ENCODE results near the gene MKS1. TPM values are rescaled to one million over a fixed set of nuclear protein-coding genes. Genes with fewer than 3 reads are reported as not detected.

The MKS1 gene
- total and polyA plus RNA-seq, 5 donors from 2014 or later, result 6.2 to 13.4 (median 10.9) TPM

- H3K36me3 Mint-ChIP-seq, result no peaks in the 10 kb centered on the region
- no peak for DNase-seq
- no peaks in the 10 kb centered on the region for H3K9me3 Mint-ChIP-seq
Measured at GRCh38 chr17:58186591-58186990, 32.5 kb downstream of the MKS1 start.

GRCh38 chr17:58184986-58185761, 33.9 kb downstream of the MKS1 start:
- H3K4me1 Mint-ChIP-seq, result peaks cover 0 to 2% (median 0%) of the 10 kb centered on the region in 4 donors
- Histone ChIP-seq H3K4me3 (ENCODE audit: low read depth, low read length) (no peak overlapping the region), H3K27ac (ENCODE audit: insufficient read depth, low read length, poor library complexity, severe bottlenecking) (no peak overlapping the region), H3K4me1 (ENCODE audit: control insufficient read depth, insufficient read depth, low read length, poor library complexity, severe bottlenecking) (no peaks in the 10 kb centered on the region), H3K9me3 (ENCODE audit: control insufficient read depth in 2 of 2, low read length in 2 of 2) (no peaks in the 10 kb centered on the region), H3K27me3 (ENCODE audit: control insufficient read depth, insufficient read depth, low read length) (no peaks in the 10 kb centered on the region), H3K36me3 (ENCODE audit: control insufficient read depth, insufficient read depth, low read length) (no peaks in the 10 kb centered on the region)
- H3K27ac Mint-ChIP-seq, result no peak overlapping the region
- H3K4me3 Mint-ChIP-seq, result no peak overlapping the region
- H3K36me3 Mint-ChIP-seq, result no peaks in the 10 kb centered on the region
- peaks cover 12% of the 10 kb centered on the region for H3K27me3 Mint-ChIP-seq
- no peaks in the 10 kb centered on the region for H3K9me3 Mint-ChIP-seq
- no peak for DNase-seq
- ATAC-seq (ENCODE audit: low read depth in 2 of 2), result no peak

More at GRCh38 chr17:58186591-58186990, 32.5 kb downstream of the MKS1 start:
- no peaks in the 10 kb centered on the region for H3K9me3 ChIP-seq (ENCODE audit: control insufficient read depth in 2 of 2, low read length in 2 of 2)
- no peaks in the 10 kb centered on the region for H3K27me3 ChIP-seq (ENCODE audit: control insufficient read depth, insufficient read depth, low read length)
- H3K4me1 ChIP-seq (ENCODE audit: control insufficient read depth, insufficient read depth, low read length, poor library complexity, severe bottlenecking), result no peaks in the 10 kb centered on the region
- H3K36me3 ChIP-seq (ENCODE audit: control insufficient read depth, insufficient read depth, low read length), result no peaks in the 10 kb centered on the region
- Mint-ChIP-seq H3K4me1 (peaks cover 0 to 5% (median 0%) of the 10 kb centered on the region in 4 donors), H3K27ac (peak overlapping the region in 1 of 3 donors; percentile 38), H3K4me3 (no peak overlapping the region), H3K27me3 (peaks cover 12% of the 10 kb centered on the region)
- no peak overlapping the region for H3K4me3 ChIP-seq (ENCODE audit: low read depth, low read length)
- H3K27ac ChIP-seq (ENCODE audit: insufficient read depth, low read length, poor library complexity, severe bottlenecking), result no peak overlapping the region
- no peak for ATAC-seq (ENCODE audit: low read depth in 2 of 2)

- no peak overlapping the region for H3K4me3 Mint-ChIP-seq
- ATAC-seq (ENCODE audit: low read depth in 2 of 2), result no peak
- no peak for DNase-seq
Measured at GRCh38 chr17:58184308-58184985, 34.6 kb downstream of the MKS1 start.

GRCh38 chr17:58183514-58183913, 35.5 kb downstream of the MKS1 start:
- H3K4me3 Mint-ChIP-seq, result no peak overlapping the region
- no peaks in the 10 kb centered on the region for H3K4me1 ChIP-seq (ENCODE audit: control insufficient read depth, insufficient read depth, low read length, poor library complexity, severe bottlenecking)
- H3K27me3 Mint-ChIP-seq, result peaks cover 18% of the 10 kb centered on the region
- H3K9me3 ChIP-seq (ENCODE audit: control insufficient read depth in 2 of 2, low read length in 2 of 2), result no peaks in the 10 kb centered on the region
- no peaks in the 10 kb centered on the region for H3K27me3 ChIP-seq (ENCODE audit: control insufficient read depth, insufficient read depth, low read length)
- peaks cover 0 to 4% (median 1%) of the 10 kb centered on the region in 4 donors for H3K4me1 Mint-ChIP-seq
- H3K36me3 ChIP-seq (ENCODE audit: control insufficient read depth, insufficient read depth, low read length), result no peaks in the 10 kb centered on the region
- DNase-seq (no peak), ATAC-seq (ENCODE audit: low read depth in 2 of 2) (no peak)
- H3K27ac Mint-ChIP-seq, result no peak overlapping the region
- H3K9me3 Mint-ChIP-seq, result no peaks in the 10 kb centered on the region
- no peak overlapping the region for H3K4me3 ChIP-seq (ENCODE audit: low read depth, low read length)
- H3K27ac ChIP-seq (ENCODE audit: insufficient read depth, low read length, poor library complexity, severe bottlenecking), result no peak overlapping the region
- H3K36me3 Mint-ChIP-seq, result no peaks in the 10 kb centered on the region

More at GRCh38 chr17:58184308-58184985, 34.6 kb downstream of the MKS1 start:
- Histone ChIP-seq H3K27me3 (ENCODE audit: control insufficient read depth, insufficient read depth, low read length) (no peaks in the 10 kb centered on the region), H3K4me3 (ENCODE audit: low read depth, low read length) (no peak overlapping the region), H3K36me3 (ENCODE audit: control insufficient read depth, insufficient read depth, low read length) (no peaks in the 10 kb centered on the region), H3K9me3 (ENCODE audit: control insufficient read depth in 2 of 2, low read length in 2 of 2) (no peaks in the 10 kb centered on the region), H3K4me1 (ENCODE audit: control insufficient read depth, insufficient read depth, low read length, poor library complexity, severe bottlenecking) (no peaks in the 10 kb centered on the region), H3K27ac (ENCODE audit: insufficient read depth, low read length, poor library complexity, severe bottlenecking) (no peak overlapping the region)
- Mint-ChIP-seq H3K27me3 (peaks cover 15% of the 10 kb centered on the region), H3K9me3 (no peaks in the 10 kb centered on the region), H3K27ac (no peak overlapping the region), H3K36me3 (no peaks in the 10 kb centered on the region), H3K4me1 (peaks cover 0 to 3% (median 1%) of the 10 kb centered on the region in 4 donors)

GRCh38 chr17:58181796-58182195, 37.3 kb downstream of the MKS1 start:
- no peak for ATAC-seq (ENCODE audit: low read depth in 2 of 2)
- peaks cover 12% of the 10 kb centered on the region for H3K27me3 Mint-ChIP-seq
- DNase-seq, result no peak
- H3K4me1 ChIP-seq (ENCODE audit: control insufficient read depth, insufficient read depth, low read length, poor library complexity, severe bottlenecking), result no peaks in the 10 kb centered on the region
- H3K36me3 ChIP-seq (ENCODE audit: control insufficient read depth, insufficient read depth, low read length), result no peaks in the 10 kb centered on the region
- H3K36me3 Mint-ChIP-seq, result no peaks in the 10 kb centered on the region
- no peaks in the 10 kb centered on the region for H3K9me3 Mint-ChIP-seq
- H3K4me1 Mint-ChIP-seq, result peaks cover 0 to 4% (median 1%) of the 10 kb centered on the region in 4 donors
- no peak overlapping the region for H3K27ac ChIP-seq (ENCODE audit: insufficient read depth, low read length, poor library complexity, severe bottlenecking)
- no peaks in the 10 kb centered on the region for H3K9me3 ChIP-seq (ENCODE audit: control insufficient read depth in 2 of 2, low read length in 2 of 2)
- no peak overlapping the region for H3K4me3 Mint-ChIP-seq
- no peak overlapping the region for H3K4me3 ChIP-seq (ENCODE audit: low read depth, low read length)
- H3K27me3 ChIP-seq (ENCODE audit: control insufficient read depth, insufficient read depth, low read length), result no peaks in the 10 kb centered on the region
- no peak overlapping the region for H3K27ac Mint-ChIP-seq

- Histone ChIP-seq H3K4me3 (ENCODE audit: low read depth, low read length) (no peak overlapping the region), H3K4me1 (ENCODE audit: control insufficient read depth, insufficient read depth, low read length, poor library complexity, severe bottlenecking) (peaks cover 7% of the 10 kb centered on the region), H3K9me3 (ENCODE audit: control insufficient read depth in 2 of 2, low read length in 2 of 2) (no peaks in the 10 kb centered on the region), H3K27ac (ENCODE audit: insufficient read depth, low read length, poor library complexity, severe bottlenecking) (no peak overlapping the region), H3K36me3 (ENCODE audit: control insufficient read depth, insufficient read depth, low read length) (no peaks in the 10 kb centered on the region), H3K27me3 (ENCODE audit: control insufficient read depth, insufficient read depth, low read length) (no peaks in the 10 kb centered on the region)
- DNase-seq (no peak), ATAC-seq (ENCODE audit: low read depth in 2 of 2) (no peak)
- Mint-ChIP-seq H3K9me3 (no peaks in the 10 kb centered on the region), H3K27me3 (peaks cover 31% of the 10 kb centered on the region), H3K36me3 (no peaks in the 10 kb centered on the region), H3K27ac (no peak overlapping the region), H3K4me3 (no peak overlapping the region), H3K4me1 (peaks cover 13 to 23% (median 14%) of the 10 kb centered on the region in 4 donors)
Measured at GRCh38 chr17:58176200-58176599, 42.9 kb downstream of the MKS1 start.

GRCh38 chr17:58174871-58175270, 44.2 kb downstream of the MKS1 start:
- peaks cover 18% of the 10 kb centered on the region for H3K4me1 ChIP-seq (ENCODE audit: control insufficient read depth, insufficient read depth, low read length, poor library complexity, severe bottlenecking)
- no peaks in the 10 kb centered on the region for H3K27me3 ChIP-seq (ENCODE audit: control insufficient read depth, insufficient read depth, low read length)
- no peaks in the 10 kb centered on the region for H3K9me3 Mint-ChIP-seq
- H3K4me3 Mint-ChIP-seq, result no peak overlapping the region
- H3K4me1 Mint-ChIP-seq, result peaks cover 22 to 35% (median 26%) of the 10 kb centered on the region in 4 donors
- no peak for DNase-seq
- no peaks in the 10 kb centered on the region for H3K36me3 ChIP-seq (ENCODE audit: control insufficient read depth, insufficient read depth, low read length)
- no peaks in the 10 kb centered on the region for H3K36me3 Mint-ChIP-seq
- no peak overlapping the region for H3K4me3 ChIP-seq (ENCODE audit: low read depth, low read length)
- H3K27me3 Mint-ChIP-seq, result peaks cover 31% of the 10 kb centered on the region
- no peak for ATAC-seq (ENCODE audit: low read depth in 2 of 2)
- no peak overlapping the region for H3K27ac ChIP-seq (ENCODE audit: insufficient read depth, low read length, poor library complexity, severe bottlenecking)
- no peak overlapping the region for H3K27ac Mint-ChIP-seq
- no peaks in the 10 kb centered on the region for H3K9me3 ChIP-seq (ENCODE audit: control insufficient read depth in 2 of 2, low read length in 2 of 2)

All from CD4-positive, CD25-positive, alpha-beta regulatory T cell (primary cell).